ENCODE measurements around the gene PRPF4.

GRCh38 chr9:113301548-113301947, 26.1 kb downstream of the PRPF4 start:
- no peak for TF ChIP-seq CTCF (IDR thresholded peaks at IDR 0.05)
- no peak for TF ChIP-seq POLR2A (IDR thresholded peaks at IDR 0.05)

Data from thyroid gland (tissue), 4 donors.